ENCODE data around the gene MTMR8.
A peak's percentile ranks its signal among the peaks of the same experiment; 100 is the strongest.
"Not testable (repeated sequence)": the region's sequence is repeated elsewhere in the genome, so short reads cannot be mapped to it uniquely, and the experiment has no call there.

MTMR8 gene

DNA sequence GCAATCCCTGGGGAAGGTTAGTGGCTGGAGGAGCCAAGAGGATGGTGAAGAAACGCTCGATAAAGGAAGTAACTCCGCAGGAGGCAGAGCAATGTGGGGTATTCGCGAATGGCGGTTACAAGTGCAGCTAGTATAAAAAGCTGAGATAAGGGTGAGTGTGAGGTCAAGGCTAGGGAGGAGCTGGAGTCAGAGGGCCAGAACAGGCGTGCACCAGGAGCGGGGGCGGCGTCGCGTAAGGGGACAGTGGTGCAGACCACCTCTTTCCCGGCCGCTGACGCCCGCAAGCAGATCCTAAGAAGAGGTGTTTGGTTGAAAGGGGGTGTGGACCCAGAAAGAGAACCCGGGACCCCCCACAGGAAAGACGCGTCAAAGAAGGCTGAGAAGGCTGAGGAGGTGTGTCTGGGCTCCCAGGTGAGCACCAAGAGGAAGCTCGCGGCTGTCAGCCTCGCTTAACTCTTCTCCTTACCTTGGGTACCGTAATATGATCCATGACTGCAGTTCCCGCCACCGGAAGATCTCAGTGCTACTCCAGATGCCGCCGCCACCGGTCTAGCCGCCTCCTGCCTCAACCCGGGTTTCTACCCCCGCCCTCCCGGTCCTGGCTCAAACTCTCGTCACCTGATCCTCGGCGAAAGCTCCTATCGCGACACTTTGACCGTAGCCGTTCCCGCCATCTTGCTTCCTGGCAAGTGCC lies at the start of gene MTMR8:
MTMR8 (minus strand) TSS at position 579 of the 694 bp plus-strand sequence; CDS start at position 490, 89 bp downstream.
- H3K4me3 ChIP-seq: peak within 1 kb of the TSS; percentile 76

DNA sequence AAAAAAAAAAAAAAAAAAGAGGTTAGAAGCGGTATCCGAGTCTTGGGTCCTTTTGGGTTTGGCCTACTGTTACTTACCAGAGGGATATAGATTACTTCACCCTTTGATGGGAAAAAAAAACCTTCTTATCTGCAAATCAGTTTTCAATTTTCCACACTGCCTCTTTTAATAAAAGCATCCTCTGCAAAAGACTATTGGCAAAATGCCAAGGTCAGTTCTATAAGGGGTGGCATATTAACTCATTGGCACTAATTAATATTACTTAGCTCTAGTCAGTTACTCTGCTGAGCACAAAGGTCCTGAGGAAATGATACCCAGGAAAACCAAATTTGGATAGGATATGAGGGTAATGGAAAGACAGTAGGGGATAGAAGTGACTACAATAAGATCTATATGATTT lies 44.3 kb upstream of the MTMR8 start:
- Histone ChIP-seq H3K36me3 (no peaks in the 10 kb centered on the region), H3K4me1 (no peaks in the 10 kb centered on the region), H3K9ac (no peak overlapping the region), H3K9me3 (no peaks in the 10 kb centered on the region), H3K27me3 (no peaks in the 10 kb centered on the region), H3K4me3 (no peak overlapping the region), H3K27ac (no peak overlapping the region), H3K4me2 (no peak overlapping the region), H4K20me1 (no peaks in the 10 kb centered on the region)
- TF ChIP-seq Cebpa-rat (IDR thresholded peaks at IDR 0.05): no peak

More for the DNA sequence above, at the start of gene MTMR8:
- Histone ChIP-seq H3K27ac (peak within 1 kb of the TSS; percentile 64), H3K9me3 (peaks cover 14% of the 10 kb centered on the region; the same call in 1 of the 2 replicates), H3K9ac (peak within 1 kb of the TSS; percentile 77), H3K27me3 (peaks cover 3% of the 10 kb centered on the region), H3K36me3 (no peaks in the 10 kb centered on the region), H3K4me2 (peak within 1 kb of the TSS; percentile 69), H3K4me1 (peaks cover 15% of the 10 kb centered on the region; the same call in 1 of the 2 replicates), H4K20me1 (no peaks in the 10 kb centered on the region)
- no peak for TF ChIP-seq Cebpa-rat (IDR thresholded peaks at IDR 0.05)

DNA sequence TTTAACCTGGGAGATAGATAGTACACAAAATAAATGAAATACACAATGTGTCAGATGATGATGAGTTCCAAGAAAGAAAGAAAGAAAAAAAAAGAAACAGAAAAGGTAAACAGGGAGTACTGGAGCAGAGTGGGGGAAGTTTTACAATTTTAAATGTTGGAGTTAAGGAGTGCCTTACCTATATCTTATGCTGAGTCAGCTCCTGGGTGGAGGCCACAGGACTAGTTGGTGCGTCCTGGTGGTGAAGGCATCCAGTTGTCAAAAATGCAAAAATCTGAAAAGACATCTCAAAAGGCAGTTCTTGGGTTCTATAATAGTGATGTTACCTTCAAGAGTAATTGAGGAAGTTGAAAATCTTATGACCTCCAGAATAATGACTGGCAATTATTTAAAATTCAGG lies 42.4 kb upstream of the MTMR8 start:
- Histone ChIP-seq H3K9ac (no peak overlapping the region), H3K4me2 (no peak overlapping the region), H3K36me3 (no peaks in the 10 kb centered on the region), H3K27ac (no peak overlapping the region), H4K20me1 (no peaks in the 10 kb centered on the region), H3K9me3 (0 out of 2 replicates have a peak, but pooled peaks cover under 1% of the 10 kb centered on the region), H3K4me3 (no peak overlapping the region), H3K4me1 (no peaks in the 10 kb centered on the region), H3K27me3 (no peaks in the 10 kb centered on the region)
- TF ChIP-seq Cebpa-rat (IDR thresholded peaks at IDR 0.05): no peak

DNA sequence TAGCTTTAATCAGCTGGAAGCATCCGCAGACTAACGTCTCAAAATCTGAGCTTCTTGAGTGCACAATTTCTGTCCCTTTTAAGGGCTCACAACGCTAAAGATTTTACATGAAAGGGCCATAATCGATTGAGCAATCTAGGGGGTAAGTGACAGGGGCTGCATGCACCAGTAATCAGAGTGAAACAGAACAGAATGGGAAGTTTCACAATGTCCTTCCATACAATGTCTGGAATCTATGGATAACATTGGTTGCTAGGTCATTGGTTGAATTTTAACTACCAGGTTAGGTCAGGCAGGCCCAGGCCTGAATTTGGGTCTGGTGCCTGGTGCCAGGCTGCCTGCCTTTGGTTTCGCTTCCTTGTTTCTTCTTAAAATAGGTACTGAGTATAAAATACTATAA lies 42.0 kb upstream of the MTMR8 start:
- Histone ChIP-seq H3K4me1 (no peaks in the 10 kb centered on the region), H3K9me3 (0 out of 2 replicates have a peak, but pooled peaks cover 4% of the 10 kb centered on the region), H3K9ac (no peak overlapping the region), H3K4me2 (no peak overlapping the region), H3K27me3 (no peaks in the 10 kb centered on the region), H3K4me3 (no peak overlapping the region), H3K36me3 (no peaks in the 10 kb centered on the region), H4K20me1 (no peaks in the 10 kb centered on the region), H3K27ac (no peak overlapping the region)
- no peak for TF ChIP-seq Cebpa-rat (IDR thresholded peaks at IDR 0.05)

DNA sequence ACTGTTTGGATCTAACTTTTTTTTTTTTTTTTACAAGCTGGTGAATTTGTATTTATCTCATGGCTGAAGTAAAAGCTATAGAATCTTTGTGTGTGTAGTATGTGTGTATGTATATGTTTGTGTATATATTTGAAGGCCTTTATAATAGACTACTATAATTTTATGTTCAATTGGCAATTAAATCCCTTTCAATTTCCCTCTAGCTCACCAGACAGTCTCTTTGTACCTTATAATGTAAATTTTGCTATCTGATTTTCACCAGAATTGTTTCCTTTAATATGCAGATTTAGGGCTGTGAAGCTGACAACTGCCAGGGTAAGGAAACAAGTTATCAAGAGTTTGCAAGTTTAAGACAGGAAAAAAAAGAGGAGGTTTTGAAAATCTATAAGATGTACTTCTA lies 33.1 kb upstream of the MTMR8 start:
- no peak overlapping the region for H3K4me2 ChIP-seq
- H3K27ac ChIP-seq: no peak overlapping the region
- H3K36me3 ChIP-seq: no peaks in the 10 kb centered on the region
- no peaks in the 10 kb centered on the region for H4K20me1 ChIP-seq
- H3K27me3 ChIP-seq: no peaks in the 10 kb centered on the region
- no peak overlapping the region for H3K4me3 ChIP-seq
- no peak for TF ChIP-seq Cebpa-rat (IDR thresholded peaks at IDR 0.05)
- H3K9ac ChIP-seq: no peak overlapping the region
- H3K9me3 ChIP-seq: 0 out of 2 replicates have a peak, but pooled peaks cover 4% of the 10 kb centered on the region
- H3K4me1 ChIP-seq: peaks cover 8% of the 10 kb centered on the region; the same call in 1 of the 2 replicates

DNA sequence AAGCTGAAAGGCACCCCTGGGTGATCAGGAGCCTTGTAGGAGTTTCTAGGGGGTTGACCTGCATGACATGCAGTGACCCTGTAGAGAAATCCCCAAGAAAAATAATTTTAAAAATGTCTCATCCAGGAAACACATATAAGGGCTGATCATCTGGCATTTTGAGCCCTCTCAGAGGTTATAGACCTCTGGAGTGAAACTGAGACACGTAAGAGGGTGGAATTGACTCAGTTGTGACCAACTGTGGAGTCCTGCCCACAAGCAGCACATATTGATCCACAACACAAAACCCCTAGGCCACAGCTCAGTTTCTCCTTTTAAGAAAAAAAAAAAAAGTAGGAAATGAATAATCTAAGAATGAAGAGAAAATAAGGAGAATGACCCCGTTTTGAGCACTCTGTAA lies 32.5 kb upstream of the MTMR8 start:
- no peak for TF ChIP-seq Cebpa-rat (IDR thresholded peaks at IDR 0.05)
- H3K9ac ChIP-seq: no peak overlapping the region
- no peak overlapping the region for H3K4me2 ChIP-seq
- H3K4me1 ChIP-seq: peaks cover 13% of the 10 kb centered on the region
- H3K36me3 ChIP-seq: no peaks in the 10 kb centered on the region
- no peak overlapping the region for H3K27ac ChIP-seq
- 0 out of 2 replicates have a peak, but pooled peaks cover 4% of the 10 kb centered on the region for H3K9me3 ChIP-seq
- H4K20me1 ChIP-seq: no peaks in the 10 kb centered on the region
- no peak overlapping the region for H3K4me3 ChIP-seq
- 0 out of 2 replicates have a peak, but pooled peaks cover 4% of the 10 kb centered on the region for H3K27me3 ChIP-seq

DNA sequence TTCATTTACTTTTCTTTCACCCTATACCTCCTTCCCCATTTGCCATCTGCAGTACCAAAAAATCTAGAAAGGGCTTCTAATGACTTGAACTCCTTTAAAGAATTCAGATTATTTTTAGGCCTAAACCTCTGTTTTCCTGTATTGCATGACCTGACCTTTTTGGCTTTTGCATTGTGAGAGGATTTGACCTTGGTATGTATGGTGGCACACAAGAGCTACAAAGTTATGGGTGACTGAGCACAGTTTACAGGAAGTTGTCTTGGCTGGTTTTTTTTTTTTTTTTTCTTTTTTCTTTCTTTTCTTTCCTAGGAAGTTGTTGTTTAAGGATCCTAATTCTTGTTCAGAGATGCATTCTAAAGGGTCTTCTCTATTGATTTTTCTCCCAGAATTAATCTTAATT lies 32.0 kb upstream of the MTMR8 start:
- Histone ChIP-seq H3K4me2 (no peak overlapping the region), H3K9me3 (no peaks in the 10 kb centered on the region), H4K20me1 (no peaks in the 10 kb centered on the region), H3K4me3 (no peak overlapping the region), H3K9ac (no peak overlapping the region), H3K27me3 (0 out of 2 replicates have a peak, but pooled peaks cover 6% of the 10 kb centered on the region), H3K36me3 (no peaks in the 10 kb centered on the region), H3K4me1 (peaks cover 15% of the 10 kb centered on the region), H3K27ac (no peak overlapping the region)
- no peak for TF ChIP-seq Cebpa-rat (IDR thresholded peaks at IDR 0.05)

DNA sequence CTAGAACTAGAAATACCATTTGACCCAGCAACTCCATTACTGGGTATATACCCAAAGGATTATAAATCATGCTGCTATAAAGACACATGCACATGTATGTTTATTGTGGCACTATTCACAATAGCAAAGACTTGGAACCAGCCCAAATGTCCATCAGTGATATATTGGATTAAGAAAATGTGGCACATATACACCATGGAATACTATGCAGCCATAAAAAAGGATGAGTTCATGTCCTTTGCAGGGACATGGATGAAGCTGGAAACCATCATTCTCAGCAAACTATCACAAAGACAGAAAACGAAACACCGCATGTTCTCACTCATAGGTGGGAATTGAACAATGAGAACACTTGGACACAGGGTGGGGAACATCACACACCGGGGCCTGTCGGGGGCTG lies 14.5 kb upstream of the MTMR8 start:
- H3K9ac ChIP-seq, H3K27ac ChIP-seq, H3K4me2 ChIP-seq, H3K9me3 ChIP-seq, H3K27me3 ChIP-seq, H3K36me3 ChIP-seq, H3K4me1 ChIP-seq, H3K4me3 ChIP-seq, H4K20me1 ChIP-seq: not testable (repeated sequence)

DNA sequence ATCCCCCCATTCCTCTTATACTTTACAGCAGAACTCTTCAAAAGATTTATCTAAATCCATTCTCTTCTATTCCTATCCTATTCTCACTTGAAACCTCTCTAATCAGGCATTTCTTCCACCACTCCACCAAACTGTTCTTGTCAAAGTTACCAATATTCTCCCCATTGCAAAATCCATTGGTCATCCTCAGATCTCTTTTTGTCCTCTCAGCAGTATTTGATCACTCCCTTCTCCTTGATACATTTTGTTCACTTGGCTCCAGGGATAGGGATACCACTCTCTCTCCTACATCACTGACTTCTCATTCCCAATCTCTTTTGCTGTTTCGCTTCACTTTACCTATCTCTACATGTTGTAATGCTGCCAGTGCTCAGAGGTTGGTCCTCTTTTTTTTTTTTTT lies 2.8 kb upstream of the MTMR8 start:
- no peak overlapping the region for H3K4me3 ChIP-seq
- H3K9me3 ChIP-seq: peaks cover 14% of the 10 kb centered on the region; the same call in 1 of the 2 replicates
- no peak overlapping the region for H3K27ac ChIP-seq
- H3K4me1 ChIP-seq: peaks cover 15% of the 10 kb centered on the region; the same call in 1 of the 2 replicates
- H4K20me1 ChIP-seq: no peaks in the 10 kb centered on the region
- no peak overlapping the region for H3K4me2 ChIP-seq
- H3K36me3 ChIP-seq: no peaks in the 10 kb centered on the region
- no peak for TF ChIP-seq Cebpa-rat (IDR thresholded peaks at IDR 0.05)
- H3K9ac ChIP-seq: no peak overlapping the region
- peaks cover 3% of the 10 kb centered on the region for H3K27me3 ChIP-seq

DNA sequence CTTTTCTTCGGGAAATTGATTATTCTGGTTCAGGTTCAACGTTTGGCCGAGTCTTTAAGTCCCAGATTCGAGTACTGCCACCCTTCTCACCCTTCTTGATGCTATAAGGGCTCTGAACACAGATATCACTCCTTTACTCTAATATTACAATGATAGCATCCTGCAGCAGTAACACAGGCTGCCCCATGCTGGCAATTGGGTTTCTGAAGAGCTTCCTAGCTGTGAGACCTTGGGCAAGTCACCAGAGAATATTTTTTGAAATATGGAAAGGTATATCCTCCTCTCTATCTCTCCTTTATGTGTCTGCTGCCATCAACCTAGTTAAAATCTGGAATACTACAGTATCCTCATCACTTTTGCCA lies 297 bp upstream of the MTMR8 start:
- no peak for TF ChIP-seq Cebpa-rat (IDR thresholded peaks at IDR 0.05)
- H3K4me2 ChIP-seq: peak overlapping the region; percentile 69
- peaks cover 14% of the 10 kb centered on the region; the same call in 1 of the 2 replicates for H3K9me3 ChIP-seq
- H3K36me3 ChIP-seq: no peaks in the 10 kb centered on the region
- no peaks in the 10 kb centered on the region for H4K20me1 ChIP-seq
- H3K4me3 ChIP-seq: peak overlapping the region; percentile 76
- H3K9ac ChIP-seq: peak overlapping the region; percentile 77
- no peak overlapping the region for H3K27ac ChIP-seq
- peaks cover 15% of the 10 kb centered on the region; the same call in 1 of the 2 replicates for H3K4me1 ChIP-seq
- H3K27me3 ChIP-seq: peaks cover 3% of the 10 kb centered on the region

All from BLaER1 (cell line).